Lower lobe of right lung (tissue), 2 donors: ENCODE data around the gene HNRNPL. TPM values are rescaled to one million over a fixed set of nuclear protein-coding genes. Genes with fewer than 3 reads are reported as not detected.

Experiments
- ATAC-seq, 2 donors: fragments of 200-7000 bp; cut with Tn5 transposase; one replicate each; pipeline ENCODE4 v1.9.1; 2020 to 2022; ENCODE audit warnings: mild to moderate bottlenecking in 2 of 2, moderate library complexity in 2 of 2
- DNase-seq: peaks from one replicate; pipeline ENCODE4 v3.0.0-alpha.2; 2020
- H3K27ac ChIP-seq: fragments of 200-600 bp; one replicate; pipeline ENCODE4 v1.8.0; 2022
- H3K27me3 ChIP-seq: fragments of 200-600 bp; one replicate; pipeline ENCODE4 v1.8.0; 2022; ENCODE audit warnings: low read depth
- H3K36me3 ChIP-seq: fragments of 200-600 bp; one replicate; pipeline ENCODE4 v1.8.0; 2022; ENCODE audit warnings: mild to moderate bottlenecking
- H3K4me1 ChIP-seq: fragments of 200-600 bp; one replicate; pipeline ENCODE4 v1.8.0; 2022
- H3K4me3 ChIP-seq: fragments of 200-600 bp; one replicate; pipeline ENCODE4 v1.8.0; 2022; ENCODE audit warnings: mild to moderate bottlenecking
- H3K9me3 ChIP-seq: fragments of 200-600 bp; one replicate; pipeline ENCODE4 v1.8.0; 2022
- CTCF ChIP-seq: fragments of 200-600 bp; IDR thresholded peaks from one replicate; pipeline ENCODE4 v1.8.0; 2022; ENCODE audit warnings: antibody characterized with exemption, mild to moderate bottlenecking
- intact Hi-C: fragments of 100-400 bp; cut with DNase I; formaldehyde crosslinking; loops from one replicate; pipeline ENCODE4 v1.11.0; 2022
- total RNA-seq: library from RNA; stranded (reverse); fragmentation: NEBNext Ultra II Directional; extraction: Animal tissue kit (Norgen Biotek cat#: 25700); gene quantifications from one replicate; pipeline ENCODE4 v1.2.1, GENCODE V29; 2021
- donor health status: DM: no; HTN: yes; CAD: no; lungs with severe emphysema.

HNRNPL gene
- total RNA-seq, 1 donor from 2014 or later, result 274 TPM

DNA sequence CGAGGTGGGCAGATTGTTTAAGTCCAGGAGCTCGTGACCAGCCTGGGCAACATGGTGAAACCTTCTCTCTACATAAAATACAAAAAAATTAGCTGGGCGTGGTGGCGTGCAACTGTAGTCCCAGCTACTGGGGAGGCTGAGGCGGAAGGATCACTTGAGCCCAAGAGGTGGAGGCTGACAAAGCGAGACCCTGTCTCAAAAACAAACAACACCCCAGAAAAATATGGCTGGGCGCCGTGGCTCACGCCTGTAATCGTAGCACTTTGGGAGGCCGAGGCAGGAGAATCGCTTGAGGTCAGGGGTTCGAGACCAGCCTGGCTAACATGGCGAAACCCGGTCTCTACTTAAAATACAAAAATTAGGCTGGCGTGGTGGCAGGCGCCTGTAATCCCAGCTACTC lies 3.4 kb upstream of the HNRNPL start:
- ATAC-seq, result no peak
- Histone ChIP-seq H3K9me3 (no peaks in the 10 kb centered on the region), H3K4me3 (peak overlapping the region; percentile 74)

GRCh38 chr19:38852231-38853044 lies 2.7 kb upstream of the HNRNPL start:
- intact Hi-C loops, result no loop called here
- peak; percentile 75 for DNase-seq
- no peak for TF ChIP-seq CTCF

More for the DNA sequence above, 3.4 kb upstream of the HNRNPL start:
- Histone ChIP-seq H3K36me3 (peaks cover 3% of the 10 kb centered on the region), H3K27me3 (no peaks in the 10 kb centered on the region), H3K4me1 (peaks cover 13% of the 10 kb centered on the region), H3K27ac (peak overlapping the region; percentile 98)
- TF ChIP-seq CTCF, result no peak
- DNase-seq, result no peak
- intact Hi-C loops, result no loop called here

GRCh38 chr19:38851622-38852230 lies 1.9 kb upstream of the HNRNPL start:
- H3K9me3 ChIP-seq, result no peaks in the 10 kb centered on the region
- peaks cover 18% of the 10 kb centered on the region for H3K36me3 ChIP-seq
- H3K27ac ChIP-seq, result peak overlapping the region; percentile 98
- H3K4me1 ChIP-seq, result peaks cover 28% of the 10 kb centered on the region
- ATAC-seq (peak; percentile 66 to 75), DNase-seq (peak; percentile 96)
- intact Hi-C loops, result no loop called here
- no peak for TF ChIP-seq CTCF
- H3K4me3 ChIP-seq, result peak overlapping the region; percentile 74
- H3K27me3 ChIP-seq, result no peaks in the 10 kb centered on the region

More at GRCh38 chr19:38852231-38853044, 2.7 kb upstream of the HNRNPL start:
- H3K4me3 ChIP-seq, result peak overlapping the region; percentile 74
- peak overlapping the region; percentile 98 for H3K27ac ChIP-seq
- H3K9me3 ChIP-seq, result no peaks in the 10 kb centered on the region
- peaks cover 20% of the 10 kb centered on the region for H3K4me1 ChIP-seq
- peaks cover 11% of the 10 kb centered on the region for H3K36me3 ChIP-seq
- no peaks in the 10 kb centered on the region for H3K27me3 ChIP-seq
- ATAC-seq, result no peak

- Histone ChIP-seq H3K27ac (peak overlapping the region; percentile 98), H3K27me3 (no peaks in the 10 kb centered on the region), H3K4me3 (peak overlapping the region; percentile 74), H3K9me3 (no peaks in the 10 kb centered on the region), H3K36me3 (peaks cover 25% of the 10 kb centered on the region), H3K4me1 (peaks cover 32% of the 10 kb centered on the region)
- intact Hi-C loops, result no loop called here
- TF ChIP-seq CTCF, result no peak
- ATAC-seq, result no peak
- DNase-seq, result peak; percentile 61
These were observed 1.3 kb upstream of the HNRNPL start for GRCh38 chr19:38850976-38851621.

GRCh38 chr19:38850436-38850975 lies 720 bp upstream of the HNRNPL start:
- no peaks in the 10 kb centered on the region for H3K27me3 ChIP-seq
- peak overlapping the region; percentile 83 for H3K4me3 ChIP-seq
- H3K27ac ChIP-seq, result peak overlapping the region; percentile 100
- intact Hi-C loops, result no loop called here
- H3K36me3 ChIP-seq, result peaks cover 30% of the 10 kb centered on the region
- ATAC-seq (peak; percentile 88 to 92), DNase-seq (no peak)
- H3K4me1 ChIP-seq, result peaks cover 38% of the 10 kb centered on the region
- TF ChIP-seq CTCF, result peak; percentile 32
- H3K9me3 ChIP-seq, result no peaks in the 10 kb centered on the region
